ENCODE data around the gene CD151.

DNA sequence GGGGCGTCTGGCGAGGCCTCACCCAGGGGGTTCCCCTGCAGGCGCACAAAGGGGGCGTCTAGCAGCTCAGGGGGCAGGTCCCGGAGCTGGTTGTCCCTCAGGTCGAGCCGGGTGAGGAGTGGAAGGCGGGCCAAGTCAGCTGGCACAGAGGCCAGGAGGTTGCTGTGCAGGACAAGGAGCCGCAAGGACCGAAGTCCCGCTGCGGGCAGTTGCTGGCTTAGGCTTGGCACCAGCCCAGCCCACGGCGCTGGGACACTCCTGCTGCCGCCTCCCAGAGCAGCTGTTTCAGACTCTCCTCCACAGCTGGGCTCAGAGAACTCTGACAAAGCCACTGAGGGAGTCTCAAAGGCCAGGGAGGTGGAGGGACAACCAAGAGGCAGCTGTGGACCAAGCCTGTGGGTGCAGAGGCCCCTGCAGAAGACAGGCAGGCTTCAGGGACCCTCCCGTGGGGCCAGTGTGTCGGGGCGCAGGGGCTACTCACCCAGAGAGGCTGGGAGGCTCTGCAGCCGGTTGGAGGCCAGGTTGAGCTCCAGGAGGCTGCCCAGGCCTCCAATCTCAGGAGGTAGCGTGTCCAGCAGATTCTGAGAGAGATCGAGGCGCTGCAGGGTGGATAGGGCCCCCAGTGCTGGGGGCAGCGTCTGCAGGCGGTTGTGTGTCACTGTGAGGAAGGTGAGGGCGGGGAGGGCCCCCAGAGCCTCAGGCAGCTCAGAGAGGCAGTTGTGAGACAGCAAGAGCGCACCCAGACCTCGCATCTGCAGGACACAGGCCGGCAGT, 29.9 kb upstream of the CD151 start:
- TF ChIP-seq RAD21 (IDR thresholded peaks at IDR 0.05; ENCODE audit: low read length) (no peak), USF2 (IDR thresholded peaks at IDR 0.05; ENCODE audit: borderline replicate concordance, low read depth, low read length) (no peak), CTCF (IDR thresholded peaks at IDR 0.05) (no peak), JUND (IDR thresholded peaks at IDR 0.05) (no peak), SIN3A (IDR thresholded peaks at IDR 0.05; ENCODE audit: borderline replicate concordance, low read depth, low read length) (no peak)

All from SK-N-SH (cell line).